ENCODE measurements around the gene GALNT18.

DNA sequence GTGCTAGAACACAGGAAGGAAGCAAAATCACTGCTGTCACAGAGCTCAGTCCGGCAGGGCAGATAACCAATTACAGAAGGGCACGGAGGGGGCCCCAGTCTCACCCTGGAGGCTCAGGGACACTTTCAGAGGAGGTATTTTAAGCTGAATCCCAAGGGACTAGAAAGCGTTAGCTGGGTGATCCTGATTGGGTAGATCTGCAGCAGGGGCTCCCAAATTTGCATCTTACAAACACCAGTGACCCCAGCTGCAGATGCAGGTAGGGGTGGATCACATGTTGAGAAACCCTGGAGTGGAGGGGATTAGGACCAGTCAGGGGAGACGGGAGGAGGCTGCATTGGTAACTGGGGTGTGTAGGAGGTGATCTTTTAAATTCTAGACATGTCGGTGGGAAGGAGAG lies 360.2 kb downstream of the GALNT18 start:
- TF ChIP-seq, protein P1, sequence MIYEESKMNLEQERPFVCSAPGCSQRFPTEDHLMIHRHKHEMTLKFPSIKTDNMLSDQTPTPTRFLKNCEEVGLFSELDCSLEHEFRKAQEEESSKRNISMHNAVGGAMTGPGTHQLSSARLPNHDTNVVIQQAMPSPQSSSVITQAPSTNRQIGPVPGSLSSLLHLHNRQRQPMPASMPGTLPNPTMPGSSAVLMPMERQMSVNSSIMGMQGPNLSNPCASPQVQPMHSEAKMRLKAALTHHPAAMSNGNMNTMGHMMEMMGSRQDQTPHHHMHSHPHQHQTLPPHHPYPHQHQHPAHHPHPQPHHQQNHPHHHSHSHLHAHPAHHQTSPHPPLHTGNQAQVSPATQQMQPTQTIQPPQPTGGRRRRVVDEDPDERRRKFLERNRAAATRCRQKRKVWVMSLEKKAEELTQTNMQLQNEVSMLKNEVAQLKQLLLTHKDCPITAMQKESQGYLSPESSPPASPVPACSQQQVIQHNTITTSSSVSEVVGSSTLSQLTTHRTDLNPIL (CRISPR knock-in tag; IDR thresholded peaks at IDR 0.05; ENCODE audit: low read depth), result no peak
- TF ChIP-seq, protein P2, sequence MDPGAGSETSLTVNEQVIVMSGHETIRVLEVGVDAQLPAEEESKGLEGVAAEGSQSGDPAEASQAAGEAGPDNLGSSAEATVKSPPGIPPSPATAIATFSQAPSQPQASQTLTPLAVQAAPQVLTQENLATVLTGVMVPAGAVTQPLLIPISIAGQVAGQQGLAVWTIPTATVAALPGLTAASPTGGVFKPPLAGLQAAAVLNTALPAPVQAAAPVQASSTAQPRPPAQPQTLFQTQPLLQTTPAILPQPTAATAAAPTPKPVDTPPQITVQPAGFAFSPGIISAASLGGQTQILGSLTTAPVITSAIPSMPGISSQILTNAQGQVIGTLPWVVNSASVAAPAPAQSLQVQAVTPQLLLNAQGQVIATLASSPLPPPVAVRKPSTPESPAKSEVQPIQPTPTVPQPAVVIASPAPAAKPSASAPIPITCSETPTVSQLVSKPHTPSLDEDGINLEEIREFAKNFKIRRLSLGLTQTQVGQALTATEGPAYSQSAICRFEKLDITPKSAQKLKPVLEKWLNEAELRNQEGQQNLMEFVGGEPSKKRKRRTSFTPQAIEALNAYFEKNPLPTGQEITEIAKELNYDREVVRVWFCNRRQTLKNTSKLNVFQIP (CRISPR knock-in tag; IDR thresholded peaks at IDR 0.05; ENCODE audit: borderline replicate concordance, low read depth), result no peak

All from SK-N-SH treated with all-trans-retinoic acid at 6 μM for 48 hours (cell line).